Type B pancreatic cell (in vitro differentiated cells): ENCODE measurements around the gene ETV6. TPM values are rescaled to one million over a fixed set of nuclear protein-coding genes. Genes with fewer than 3 reads are reported as not detected.
"Not testable (repeated sequence)": the region's sequence is repeated elsewhere in the genome, so short reads cannot be mapped to it uniquely, and the experiment has no call there.

Experiments used
- DNase-seq: peaks from one replicate; pipeline ENCODE4 v3.0.0; 2021; ENCODE audit warnings: mixed read lengths; ENCODE audit not compliant: unreplicated experiment; ENCODE audit errors: extremely low spot score
- H3K27ac Mint-ChIP-seq: 2 replicates; pipeline ENCODE4 v1.8.0; 2021; ENCODE audit warnings: mild to moderate bottlenecking, mixed read lengths
- H3K27me3 Mint-ChIP-seq: 2 replicates; pipeline ENCODE4 v1.8.0; 2021; ENCODE audit warnings: mixed read lengths
- H3K36me3 Mint-ChIP-seq: 2 replicates; pipeline ENCODE4 v1.8.0; 2021; ENCODE audit warnings: mixed read lengths
- H3K4me1 Mint-ChIP-seq: one replicate; pipeline ENCODE4 v1.8.0; 2021; ENCODE audit warnings: mixed read lengths; ENCODE audit not compliant: unreplicated experiment
- H3K4me3 Mint-ChIP-seq: 2 replicates; pipeline ENCODE4 v1.8.0; 2021; ENCODE audit warnings: mild to moderate bottlenecking, mixed read lengths
- H3K9me3 Mint-ChIP-seq: 2 replicates; pipeline ENCODE4 v1.8.0; 2021; ENCODE audit warnings: mixed read lengths
- CTCF ChIP-seq: fragments of 200-600 bp; sonication (generic); conservative IDR thresholded peaks from 2 replicates; pipeline ENCODE4 v1.5.0; 2021; ENCODE audit warnings: antibody characterized with exemption, mild to moderate bottlenecking
- total RNA-seq: library from RNA; stranded (reverse); gene quantifications from 2 replicates; pipeline ENCODE4 v1.2.1, GENCODE V29; 2021; ENCODE audit warnings: low replicate concordance

The ETV6 gene
- total RNA-seq, 1 donor from 2014 or later, result 26.5 TPM

GRCh38 chr12:11678781-11679180, 29.3 kb downstream of the ETV6 start:
- Mint-ChIP-seq H3K9me3 (no peaks in the 10 kb centered on the region), H3K27me3 (no peaks in the 10 kb centered on the region), H3K4me3 (no peak overlapping the region), H3K4me1 (peaks cover 17% of the 10 kb centered on the region), H3K36me3 (peaks cover 38% of the 10 kb centered on the region), H3K27ac (no peak overlapping the region)
- no peak for TF ChIP-seq CTCF
- DNase-seq, result no peak

- H3K27ac Mint-ChIP-seq, result no peak overlapping the region
- no peak for DNase-seq
- peaks cover 19% of the 10 kb centered on the region for H3K4me1 Mint-ChIP-seq
- peaks cover 35% of the 10 kb centered on the region for H3K36me3 Mint-ChIP-seq
- no peak for TF ChIP-seq CTCF
- H3K9me3 Mint-ChIP-seq, result no peaks in the 10 kb centered on the region
- H3K27me3 Mint-ChIP-seq, result no peaks in the 10 kb centered on the region
- no peak overlapping the region for H3K4me3 Mint-ChIP-seq
Measured at GRCh38 chr12:11681207-11681606, 31.7 kb downstream of the ETV6 start.

- not testable (repeated sequence) for H3K27ac Mint-ChIP-seq, H3K9me3 Mint-ChIP-seq, H3K4me3 Mint-ChIP-seq, DNase-seq, H3K27me3 Mint-ChIP-seq
- H3K36me3 Mint-ChIP-seq, result peaks cover 36% of the 10 kb centered on the region
- H3K4me1 Mint-ChIP-seq, result peaks cover 16% of the 10 kb centered on the region
Measured at GRCh38 chr12:11681695-11682094, 32.2 kb downstream of the ETV6 start.

GRCh38 chr12:11684393-11684792, 34.9 kb downstream of the ETV6 start:
- TF ChIP-seq CTCF, result no peak
- H3K27me3 Mint-ChIP-seq, result no peaks in the 10 kb centered on the region
- no peak for DNase-seq
- H3K4me1 Mint-ChIP-seq, result peaks cover 23% of the 10 kb centered on the region
- H3K36me3 Mint-ChIP-seq, result peaks cover 36% of the 10 kb centered on the region
- no peak overlapping the region for H3K27ac Mint-ChIP-seq
- H3K4me3 Mint-ChIP-seq, result no peak overlapping the region
- H3K9me3 Mint-ChIP-seq, result no peaks in the 10 kb centered on the region

- TF ChIP-seq CTCF, result no peak
- H3K27me3 Mint-ChIP-seq, result peaks cover under 1% of the 10 kb centered on the region
- peaks cover 33% of the 10 kb centered on the region for H3K36me3 Mint-ChIP-seq
- DNase-seq, result no peak
- H3K9me3 Mint-ChIP-seq, result peaks cover under 1% of the 10 kb centered on the region
- no peak overlapping the region for H3K27ac Mint-ChIP-seq
- H3K4me3 Mint-ChIP-seq, result no peak overlapping the region
- H3K4me1 Mint-ChIP-seq, result peaks cover 24% of the 10 kb centered on the region
Measured at GRCh38 chr12:11684811-11685210, 35.3 kb downstream of the ETV6 start.

GRCh38 chr12:11685316-11685715, 35.8 kb downstream of the ETV6 start:
- no peak overlapping the region for H3K27ac Mint-ChIP-seq
- no peak for TF ChIP-seq CTCF
- peaks cover 29% of the 10 kb centered on the region for H3K4me1 Mint-ChIP-seq
- H3K36me3 Mint-ChIP-seq, result peaks cover 37% of the 10 kb centered on the region
- peaks cover 5% of the 10 kb centered on the region for H3K27me3 Mint-ChIP-seq
- H3K4me3 Mint-ChIP-seq, result no peak overlapping the region
- H3K9me3 Mint-ChIP-seq, result peaks cover 5% of the 10 kb centered on the region
- DNase-seq, result no peak
